Transverse colon (tissue), 4 donors: ENCODE measurements around the gene FBXL13.
"Not testable (repeated sequence)": the region's sequence is repeated elsewhere in the genome, so short reads cannot be mapped to it uniquely, and the experiment has no call there.

Source experiments
- CTCF ChIP-seq, 5 experiments: fragments of 200-600 bp in 3 of 5; fragments of 450-650 bp in 2 of 5; sonication (generic) in 3 of 5; IDR thresholded peaks; 1 replicate in 2 of 5; 2 replicates in 3 of 5; pipeline ENCODE4 v1.5.1; 2016 to 2017; ENCODE audit warnings: antibody characterized with exemption in 5 of 5, inconsistent platforms in 3 of 5, mild to moderate bottlenecking in 2 of 5, moderate library complexity in 1 of 5
- POLR2A ChIP-seq: fragments of 450-650 bp; IDR thresholded peaks from one replicate; pipeline ENCODE4 v1.6.1; 2016; ENCODE audit warnings: antibody characterized with exemption, mild to moderate bottlenecking, moderate library complexity
- POLR2AphosphoS5 ChIP-seq, 3 donors: sonication (generic); formaldehyde crosslinking; IDR thresholded peaks; one replicate each; pipeline ENCODE4 v1.6.1; 2016; ENCODE audit warnings: antibody characterized with exemption in 3 of 3

GRCh38 chr7:102780926-102781325, 293.7 kb downstream of the FBXL13 start:
- TF ChIP-seq CTCF (IDR thresholded peaks at IDR 0.05); POLR2A; POLR2AphosphoS5 (IDR thresholded peaks at IDR 0.05): not testable (repeated sequence)
